Measurements from ENCODE around the gene SLBP.

DNA sequence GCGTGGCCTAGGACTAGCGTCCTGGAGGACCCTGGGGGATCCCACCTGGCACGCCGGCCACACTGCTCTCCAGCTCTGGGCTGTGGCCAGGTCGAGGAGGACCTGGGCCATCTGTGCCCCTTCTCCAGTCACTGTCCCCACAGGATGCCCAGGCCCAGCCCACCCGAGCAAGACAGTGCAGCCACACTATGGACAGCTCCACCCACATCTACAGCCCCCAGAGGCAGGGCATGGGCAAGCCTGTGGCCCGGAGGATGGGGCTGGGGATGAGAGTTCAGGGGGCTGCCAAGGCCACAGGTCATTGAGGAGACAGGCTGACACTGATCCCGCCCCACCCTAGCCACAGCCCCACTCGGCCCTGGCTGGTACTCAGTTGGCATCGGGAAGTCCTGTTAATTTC, 58.3 kb downstream of the SLBP start:
- TF ChIP-seq CTCF (IDR thresholded peaks at IDR 0.05) (no peak), POLR2A (IDR thresholded peaks at IDR 0.05) (no peak)
